ENCODE data around the gene CIB2. TPM values are rescaled to one million over a fixed set of nuclear protein-coding genes. Genes with fewer than 3 reads are reported as not detected.

CIB2 gene
- total RNA-seq, 4 donors from 2014 or later = 17.5 to 70.9 (median 21.0) TPM

DNA sequence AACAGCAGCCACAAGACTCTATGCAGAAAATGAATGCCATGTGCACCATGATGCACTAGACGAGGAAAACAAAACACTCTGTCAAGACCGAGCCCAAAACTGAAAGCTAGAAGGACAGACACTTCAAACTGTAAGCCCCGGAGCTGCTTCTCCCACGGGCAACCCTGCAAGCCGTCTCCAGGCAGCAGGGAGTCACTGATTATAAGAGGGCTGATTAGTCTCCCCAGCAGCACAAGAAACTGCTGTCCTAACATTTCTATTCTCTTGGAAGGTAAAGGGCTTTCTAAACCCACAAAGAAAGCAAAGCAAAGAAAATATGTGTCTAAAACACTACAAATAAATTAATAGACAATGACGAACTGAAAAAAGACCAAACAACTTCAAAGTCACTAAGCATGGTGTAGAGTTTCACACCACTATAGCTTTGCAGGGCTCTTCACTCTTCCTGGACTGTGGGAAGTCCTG lies 69.2 kb downstream of the CIB2 start:
- H3K4me1 ChIP-seq = peaks cover 8 to 87% (median 28%) of the 10 kb centered on the region in 4 donors
- H3K36me3 ChIP-seq = no peaks in the 10 kb centered on the region

DNA sequence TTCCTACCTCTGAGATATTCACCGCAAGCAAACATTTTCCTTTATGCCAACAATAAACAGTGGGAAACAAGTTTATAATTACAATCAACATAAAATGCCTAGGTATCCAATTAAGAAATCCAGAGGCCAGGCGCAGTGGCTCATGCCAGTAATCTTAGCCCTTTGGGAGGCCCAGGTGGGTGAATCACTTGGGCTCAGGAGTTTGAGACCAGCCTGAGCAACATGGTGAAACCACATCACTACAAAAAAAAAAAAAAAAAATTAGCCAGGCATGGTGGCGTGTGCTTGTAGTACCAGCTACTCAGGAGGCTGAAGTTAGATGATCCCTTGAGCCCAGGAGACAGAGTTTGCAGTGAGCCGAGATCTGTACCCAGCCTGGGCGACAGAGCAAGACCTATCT lies 71.0 kb downstream of the CIB2 start:
- H3K36me3 ChIP-seq = no peaks in the 10 kb centered on the region
- TF ChIP-seq POLR2A (IDR thresholded peaks at IDR 0.05) = no peak
- TF ChIP-seq, protein P1, sequence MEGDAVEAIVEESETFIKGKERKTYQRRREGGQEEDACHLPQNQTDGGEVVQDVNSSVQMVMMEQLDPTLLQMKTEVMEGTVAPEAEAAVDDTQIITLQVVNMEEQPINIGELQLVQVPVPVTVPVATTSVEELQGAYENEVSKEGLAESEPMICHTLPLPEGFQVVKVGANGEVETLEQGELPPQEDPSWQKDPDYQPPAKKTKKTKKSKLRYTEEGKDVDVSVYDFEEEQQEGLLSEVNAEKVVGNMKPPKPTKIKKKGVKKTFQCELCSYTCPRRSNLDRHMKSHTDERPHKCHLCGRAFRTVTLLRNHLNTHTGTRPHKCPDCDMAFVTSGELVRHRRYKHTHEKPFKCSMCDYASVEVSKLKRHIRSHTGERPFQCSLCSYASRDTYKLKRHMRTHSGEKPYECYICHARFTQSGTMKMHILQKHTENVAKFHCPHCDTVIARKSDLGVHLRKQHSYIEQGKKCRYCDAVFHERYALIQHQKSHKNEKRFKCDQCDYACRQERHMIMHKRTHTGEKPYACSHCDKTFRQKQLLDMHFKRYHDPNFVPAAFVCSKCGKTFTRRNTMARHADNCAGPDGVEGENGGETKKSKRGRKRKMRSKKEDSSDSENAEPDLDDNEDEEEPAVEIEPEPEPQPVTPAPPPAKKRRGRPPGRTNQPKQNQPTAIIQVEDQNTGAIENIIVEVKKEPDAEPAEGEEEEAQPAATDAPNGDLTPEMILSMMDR (IDR thresholded peaks at IDR 0.05) = no peak
- no peaks in the 10 kb centered on the region for H3K27me3 ChIP-seq
- DNase-seq = no peak
- peaks cover 7 to 87% (median 35%) of the 10 kb centered on the region in 4 donors for H3K4me1 ChIP-seq
- H3K27ac ChIP-seq = peak overlapping the region in 3 of 4 donors; percentile 11 to 73 (median 28)
- no peaks in the 10 kb centered on the region for H3K9me3 ChIP-seq
- no peak overlapping the region for H3K4me3 ChIP-seq

More for the DNA sequence above, 69.2 kb downstream of the CIB2 start:
- Histone ChIP-seq H3K4me3 (peak overlapping the region in 1 of 4 donors; percentile 10), H3K9me3 (no peaks in the 10 kb centered on the region), H3K27me3 (no peaks in the 10 kb centered on the region), H3K27ac (peak overlapping the region; percentile 2 to 60 (median 39))
- TF ChIP-seq, protein P1 (IDR thresholded peaks at IDR 0.05) = no peak
- no peak for DNase-seq

GRCh38 chr15:78059110-78059839 lies 72.0 kb downstream of the CIB2 start:
- Histone ChIP-seq H3K36me3 (no peaks in the 10 kb centered on the region), H3K9me3 (no peaks in the 10 kb centered on the region), H3K27ac (peak overlapping the region; percentile 28 to 73 (median 40)), H3K4me1 (peaks cover 7 to 82% (median 35%) of the 10 kb centered on the region in 4 donors), H3K27me3 (no peaks in the 10 kb centered on the region), H3K4me3 (no peak overlapping the region)
- DNase-seq = no peak
- TF ChIP-seq POLR2A (IDR thresholded peaks at IDR 0.05) = no peak
- TF ChIP-seq, protein P1 (IDR thresholded peaks at IDR 0.05) = no peak

GRCh38 chr15:78058401-78058935 lies 72.8 kb downstream of the CIB2 start:
- no peak for DNase-seq
- Histone ChIP-seq H3K4me1 (peaks cover 7 to 76% (median 32%) of the 10 kb centered on the region in 4 donors), H3K4me3 (no peak overlapping the region), H3K27me3 (no peaks in the 10 kb centered on the region), H3K36me3 (peaks cover 0 to 4% (median 0%) of the 10 kb centered on the region in 3 donors), H3K27ac (peak overlapping the region in 3 of 4 donors; percentile 32 to 73 (median 48)), H3K9me3 (no peaks in the 10 kb centered on the region)
- TF ChIP-seq, protein P1 (IDR thresholded peaks at IDR 0.05) = no peak
- no peak for TF ChIP-seq POLR2A (IDR thresholded peaks at IDR 0.05)

DNA sequence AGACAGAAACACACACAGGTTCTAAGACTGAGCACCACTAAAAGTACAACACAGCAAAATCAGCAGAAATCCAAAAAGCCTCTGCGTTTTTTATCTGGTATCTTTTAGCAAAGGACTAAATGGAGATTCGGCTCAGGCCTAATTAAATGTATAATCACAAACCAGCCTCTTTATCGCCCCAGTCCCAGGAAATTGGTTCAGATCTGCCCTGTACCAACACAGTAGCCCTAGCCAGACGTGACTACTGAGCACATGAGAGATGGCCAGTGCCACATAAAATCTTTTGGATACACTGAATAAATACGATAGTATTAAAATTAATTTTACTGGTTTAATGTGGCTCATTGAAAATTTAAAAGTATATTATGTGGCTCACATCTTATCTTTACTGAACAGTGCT lies 73.4 kb downstream of the CIB2 start:
- H3K27ac ChIP-seq = peak overlapping the region in 3 of 4 donors; percentile 68 to 73 (median 70)
- DNase-seq = no peak
- H3K4me1 ChIP-seq = peaks cover 7 to 75% (median 30%) of the 10 kb centered on the region in 4 donors
- TF ChIP-seq, protein P1 (IDR thresholded peaks at IDR 0.05) = no peak
- no peak for TF ChIP-seq POLR2A (IDR thresholded peaks at IDR 0.05)
- H3K27me3 ChIP-seq = no peaks in the 10 kb centered on the region
- no peak overlapping the region for H3K4me3 ChIP-seq
- peaks cover 0 to 10% (median 0%) of the 10 kb centered on the region in 3 donors for H3K36me3 ChIP-seq
- H3K9me3 ChIP-seq = no peaks in the 10 kb centered on the region

Data from Peyer's patch (tissue), 4 donors.